IPS DF 4.7 (cell line): ENCODE measurements around the gene MAPK12.
"Not testable (repeated sequence)": the region's sequence is repeated elsewhere in the genome, so short reads cannot be mapped to it uniquely, and the experiment has no call there.

Experiments
- DNase-seq: peaks from one replicate; pipeline ENCODE4 v3.0.0-alpha.2; 2013; ENCODE audit warnings: low spot score; ENCODE audit errors: extremely low read depth

MAPK12 gene

DNA sequence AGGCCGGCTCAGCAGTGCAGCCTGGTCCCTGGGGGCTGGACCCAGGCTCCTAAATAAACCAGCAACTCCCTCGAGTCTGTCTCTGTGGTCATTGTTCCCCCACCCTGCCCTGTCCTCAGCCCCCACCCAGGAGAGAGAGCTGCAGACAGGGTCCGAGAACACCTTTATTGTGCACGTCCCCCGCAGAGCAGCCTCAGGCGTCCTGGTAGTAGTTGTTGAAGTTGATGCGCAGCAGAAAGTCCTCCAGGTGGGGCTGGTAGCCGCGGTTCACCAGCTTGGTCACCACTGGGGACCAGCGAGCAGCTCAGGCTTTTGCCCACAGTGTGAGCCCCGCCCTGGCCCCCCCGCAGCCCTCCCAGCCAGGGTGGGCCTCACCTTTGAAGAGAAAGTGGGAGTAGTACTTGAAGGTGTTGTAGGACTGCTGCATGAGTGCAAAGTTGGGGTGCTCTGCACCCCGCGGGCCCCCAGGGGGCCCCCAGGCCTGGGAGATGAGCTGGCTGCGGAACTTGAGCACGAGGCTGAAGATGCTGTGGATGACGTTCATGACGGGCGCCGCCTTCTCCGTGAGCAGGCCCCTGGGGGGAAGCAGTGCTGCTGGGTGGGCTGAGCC is 43.8 kb downstream of the MAPK12 start:
- no peak for DNase-seq

DNA sequence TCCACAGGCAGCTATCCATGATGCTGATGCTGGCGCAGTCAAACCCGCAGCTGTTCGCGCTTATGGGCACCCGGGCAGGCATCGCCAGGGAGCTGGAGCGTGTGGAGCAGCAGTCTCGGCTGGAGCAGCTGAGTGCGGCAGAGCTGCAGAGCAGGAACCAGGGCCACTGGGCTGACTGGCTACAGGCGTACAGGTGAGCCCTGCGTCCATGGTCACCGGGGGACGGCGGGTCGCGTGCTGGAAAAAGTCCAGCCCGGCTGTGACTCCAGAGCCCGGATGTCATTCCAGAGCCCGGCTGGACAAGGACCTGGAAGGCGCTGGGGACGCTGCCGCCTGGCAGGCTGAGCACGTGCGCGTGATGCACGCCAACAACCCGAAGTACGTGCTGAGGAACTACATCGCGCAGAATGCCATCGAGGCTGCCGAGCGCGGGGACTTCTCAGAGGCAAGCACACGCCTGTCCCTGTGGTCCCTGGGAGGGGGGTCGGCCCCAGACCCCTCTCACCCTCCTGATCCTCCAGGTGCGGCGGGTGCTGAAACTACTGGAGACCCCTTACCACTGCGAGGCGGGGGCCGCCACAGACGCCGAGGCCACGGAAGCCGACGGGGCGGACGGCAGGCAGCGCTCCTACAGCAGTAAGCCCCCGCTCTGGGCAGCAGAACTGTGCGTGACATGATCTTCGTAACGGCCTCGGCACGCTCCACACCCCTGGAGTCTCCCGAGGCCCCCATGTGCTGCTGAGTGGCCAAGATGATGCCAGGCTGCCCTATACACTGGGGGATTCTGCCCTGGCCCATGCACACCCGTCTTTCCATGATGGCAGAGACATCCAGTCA is 44.6 kb downstream of the MAPK12 start:
- DNase-seq = no peak

DNA sequence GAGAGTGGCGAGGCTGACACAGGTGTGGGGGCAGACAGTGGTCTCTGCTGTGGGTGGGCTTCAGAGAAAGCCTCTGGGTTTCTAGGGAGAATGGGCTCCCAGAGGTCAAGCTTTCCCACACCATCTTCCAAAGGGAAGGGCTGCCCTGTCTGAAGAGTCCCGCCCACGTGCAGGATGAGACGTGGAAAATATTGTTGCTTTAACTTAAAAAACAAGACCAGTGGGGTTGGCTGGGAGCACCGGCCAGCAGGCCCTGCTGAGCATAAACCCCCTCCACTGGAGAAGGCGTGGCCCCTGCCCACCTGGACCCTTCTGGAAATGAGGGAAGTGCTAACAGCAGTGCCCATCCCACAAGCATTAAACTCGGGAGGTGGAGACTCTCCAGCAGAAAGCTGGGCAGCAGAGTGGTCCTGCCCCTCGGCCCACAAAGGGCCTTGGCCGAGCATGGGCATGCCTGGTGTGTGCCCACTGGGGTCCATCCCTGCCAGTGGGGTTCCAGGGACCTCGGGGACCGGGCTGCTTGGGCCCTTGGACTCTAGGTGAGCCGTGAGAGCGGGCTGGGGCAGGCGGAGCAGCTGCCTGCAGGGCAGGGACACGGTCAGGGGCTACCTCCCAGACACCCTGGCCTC is 45.3 kb downstream of the MAPK12 start:
- DNase-seq = no peak

- no peak for DNase-seq
Observed at GRCh38 chr22:50215297-50216054, 46.0 kb downstream of the MAPK12 start.

DNA sequence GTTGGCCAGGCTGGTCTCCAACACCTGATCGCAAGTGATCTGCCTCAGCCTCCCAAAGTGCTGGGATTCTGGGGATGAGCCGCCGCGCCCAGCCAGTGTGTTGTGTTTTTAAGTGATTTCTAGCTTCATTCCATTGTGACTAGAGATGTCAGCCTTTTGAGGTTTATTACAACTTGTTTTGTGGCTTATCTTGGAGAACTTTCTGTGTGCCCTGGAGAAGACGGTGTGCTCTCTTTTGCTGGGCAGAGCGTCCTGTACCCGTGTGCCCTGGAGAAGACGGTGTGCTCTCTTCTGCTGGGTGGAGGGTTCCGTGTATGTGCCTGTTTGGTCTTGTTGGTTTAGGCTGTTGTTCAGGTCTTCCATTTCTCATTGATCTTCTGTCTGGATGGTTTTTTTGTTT is 48.2 kb downstream of the MAPK12 start:
- no peak for DNase-seq

DNA sequence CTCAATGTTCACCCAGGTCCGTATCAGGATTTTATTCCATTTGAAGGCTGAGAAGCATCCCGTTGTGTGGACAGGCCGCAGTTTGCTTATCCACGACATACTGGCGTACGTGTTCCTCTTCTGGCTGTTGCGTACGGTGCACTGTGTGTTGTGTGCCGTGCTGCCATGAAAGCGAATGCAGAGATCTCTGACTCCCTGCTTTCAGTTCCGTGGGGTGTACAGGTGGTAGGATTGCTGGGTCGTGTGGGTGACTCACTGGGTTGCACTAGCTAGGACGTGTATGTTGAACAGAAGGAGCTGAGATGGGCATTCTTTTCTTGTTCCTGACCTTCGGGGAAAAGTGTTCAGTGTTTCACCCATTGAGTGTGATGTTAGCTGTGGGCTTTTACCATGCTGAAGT is 50.3 kb downstream of the MAPK12 start:
- DNase-seq = no peak

DNA sequence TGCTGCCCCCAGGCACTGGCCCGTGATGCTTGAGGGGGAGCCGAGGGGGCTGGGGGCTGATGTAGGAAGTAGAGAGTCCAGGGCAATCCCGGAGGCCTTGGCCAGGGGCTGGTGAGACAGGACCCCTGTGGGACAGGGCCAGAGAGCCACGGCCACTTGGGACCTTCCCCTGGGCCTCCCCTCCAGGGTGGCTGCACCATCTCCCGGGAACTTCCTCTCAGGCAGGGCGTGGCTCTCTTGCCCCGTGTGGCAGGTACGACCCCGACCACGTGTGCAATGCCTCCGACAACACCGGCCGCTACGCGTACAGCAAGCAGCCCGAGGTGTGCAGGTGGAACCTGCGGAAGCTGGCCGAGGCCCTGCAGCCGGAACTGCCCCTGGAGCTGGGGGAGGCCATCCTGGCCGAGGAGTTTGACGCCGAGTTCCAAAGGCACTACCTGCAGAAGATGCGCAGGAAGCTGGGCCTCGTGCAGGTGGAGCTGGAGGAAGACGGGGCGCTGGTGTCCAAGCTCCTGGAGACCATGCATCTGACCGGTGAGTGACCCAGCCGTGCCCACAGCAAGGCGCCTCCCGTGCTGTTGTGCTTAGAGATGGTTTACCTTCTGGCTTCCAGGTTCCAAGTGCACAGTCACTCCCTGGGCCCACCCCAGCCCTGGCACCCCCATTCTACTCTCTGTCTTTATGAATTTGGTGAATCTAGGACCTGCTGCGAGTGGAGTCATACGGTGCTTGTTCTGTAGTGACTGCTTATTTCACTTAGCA is 50.9 kb downstream of the MAPK12 start:
- no peak for DNase-seq

GRCh38 chr22:50209893-50210292 is 51.6 kb downstream of the MAPK12 start:
- no peak for DNase-seq

- no peak for DNase-seq
Observed at GRCh38 chr22:50208939-50209892, 52.3 kb downstream of the MAPK12 start.

- DNase-seq = no peak
Observed at GRCh38 chr22:50208430-50208938, 53.0 kb downstream of the MAPK12 start.

- DNase-seq = no peak
Observed at GRCh38 chr22:50207383-50208140, 53.9 kb downstream of the MAPK12 start.

DNA sequence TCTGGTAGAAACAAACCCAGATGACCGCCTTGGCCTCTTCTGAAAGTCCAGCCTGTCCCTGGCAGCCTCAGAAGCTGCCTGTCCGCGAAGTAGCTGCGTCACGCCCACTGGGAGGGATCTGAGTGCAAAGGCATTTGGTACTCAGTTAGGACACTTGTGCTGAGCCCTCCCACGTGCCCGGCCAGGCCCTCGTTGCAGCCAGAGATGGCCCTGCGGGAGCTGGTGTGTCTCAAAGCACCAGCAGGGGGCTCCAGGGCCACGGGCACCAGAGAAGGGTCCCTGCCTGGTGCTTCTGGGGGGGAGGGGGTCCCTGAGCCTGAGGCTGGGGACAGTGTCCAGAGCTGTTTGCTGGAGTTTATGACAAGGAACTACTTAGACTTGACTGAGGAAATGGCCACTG is 54.9 kb downstream of the MAPK12 start:
- no peak for DNase-seq

DNA sequence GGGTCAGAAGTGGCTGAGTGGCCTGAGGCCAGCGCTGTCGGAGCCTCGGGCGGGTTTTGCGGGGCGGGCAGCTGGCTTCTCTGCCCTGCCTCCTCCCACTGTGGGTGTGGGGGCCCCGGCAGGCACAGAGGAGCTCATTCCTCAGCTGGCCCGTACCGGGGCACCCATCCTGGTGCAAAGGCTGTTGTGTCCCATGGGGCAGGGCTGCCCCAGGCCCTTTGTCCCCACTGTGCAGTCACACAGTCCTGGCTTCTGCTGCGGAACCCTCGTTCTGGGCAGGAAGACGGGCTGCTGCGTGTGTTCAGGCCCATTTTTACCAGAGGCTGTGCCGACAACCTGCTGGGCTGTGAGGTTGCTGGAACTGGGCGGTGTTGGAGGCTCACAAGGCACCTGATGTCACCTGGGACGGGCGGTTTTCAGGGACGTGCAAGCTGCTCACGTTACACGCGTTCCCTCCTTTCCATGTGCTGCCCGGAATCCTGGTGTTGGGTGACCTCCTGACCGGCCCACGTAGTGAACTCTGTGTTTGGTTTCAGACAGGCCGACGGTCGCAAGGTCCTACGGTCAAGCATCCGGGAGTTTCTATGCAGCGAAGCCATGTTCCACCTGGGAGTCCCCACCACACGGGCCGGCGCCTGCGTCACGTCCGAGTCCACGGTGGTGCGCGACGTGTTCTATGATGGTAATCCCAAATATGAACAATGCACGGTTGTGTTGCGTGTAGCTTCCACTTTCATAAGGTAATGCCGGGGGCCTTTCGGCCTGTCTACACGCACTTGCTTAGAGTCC is 55.5 kb downstream of the MAPK12 start:
- DNase-seq = no peak

GRCh38 chr22:50204998-50205397 is 56.5 kb downstream of the MAPK12 start:
- not testable (repeated sequence) for DNase-seq

- DNase-seq = no peak
Observed at GRCh38 chr22:50204571-50204970, 56.9 kb downstream of the MAPK12 start.

GRCh38 chr22:50203288-50203687 is 58.2 kb downstream of the MAPK12 start:
- DNase-seq = no peak
